H1 (cell line): ENCODE measurements around the gene FAM83F. TPM values are rescaled to one million over a fixed set of nuclear protein-coding genes. Genes with fewer than 3 reads are reported as not detected.

ENCODE experiments used
- CREB1 ChIP-seq: IDR thresholded peaks from 2 replicates; pipeline ENCODE4 v1.6.1; 2012; ENCODE audit warnings: inconsistent platforms
- CTCF ChIP-seq, 3 experiments: IDR thresholded peaks; 1 replicate in 2 of 3; 2 replicates in 1 of 3; pipeline versions ENCODE4 v1.5.1 to v1.6.1; 2011; ENCODE audit warnings: low read length in 3 of 3, mild to moderate bottlenecking in 3 of 3, inconsistent platforms in 2 of 3, low read depth in 1 of 3, moderate library complexity in 1 of 3; ENCODE audit not compliant: insufficient read depth in 1 of 3; ENCODE audit errors: control extremely low read depth in 1 of 3
- EZH2 ChIP-seq: fragments of 200-600 bp; sonication (generic); IDR thresholded peaks from 2 replicates; pipeline ENCODE4 v1.7.1; 2012; ENCODE audit warnings: low read depth, mild to moderate bottlenecking, moderate library complexity, low read length, inconsistent platforms; ENCODE audit not compliant: severe bottlenecking
- JUND ChIP-seq: IDR thresholded peaks from 2 replicates; pipeline ENCODE4 v1.6.1; 2011; ENCODE audit warnings: mild to moderate bottlenecking, improper control_type of control experiment, low read length
- POLR2A ChIP-seq, 2 experiments: IDR thresholded peaks; 1 replicate in 1 of 2; 2 replicates in 1 of 2; pipeline ENCODE4 v1.6.1; 2011; ENCODE audit warnings: low read depth in 2 of 2, low read length in 2 of 2, mild to moderate bottlenecking in 2 of 2; ENCODE audit errors: control extremely low read depth in 1 of 2
- SP4 ChIP-seq: IDR thresholded peaks from 2 replicates; pipeline ENCODE4 v1.6.1; 2012; ENCODE audit warnings: low read length, inconsistent platforms
- polyA plus RNA-seq, 7 experiments: library from polyadenylated mRNA; depleted of rRNA in 3 of 7; stranded (reverse) in 5 of 7; unstranded in 2 of 7; fragments of >200 nt in 5 of 7; fragments of 200-250 nt in 2 of 7; gene quantifications; 1 replicate in 5 of 7; 2 replicates in 1 of 7; 4 replicates in 1 of 7; pipeline versions ENCODE4 v1.2.1 to v1.2.3, GENCODE V29; 2011 to 2013; ENCODE audit warnings: missing spikeins in 2 of 7, mixed read lengths in 2 of 7
- total RNA-seq: library from RNA; stranded (reverse); fragmentation: NEBNext Ultra II Directional; extraction: Animal tissue kit (Norgen Biotek cat#: 25700); gene quantifications from 2 replicates; pipeline ENCODE4 v1.2.1, GENCODE V29; 2021
- TF ChIP-seq, protein P1 (sequence below): fragments of 300-600 bp; sonication (generic); IDR thresholded peaks from 2 replicates; pipeline ENCODE4 v1.7.1; 2012; ENCODE audit warnings: low read length, moderate library complexity, mild to moderate bottlenecking, inconsistent platforms; ENCODE audit not compliant: insufficient replicate concordance

The FAM83F gene
- total and polyA plus RNA-seq, 2 of the 8 experiments (the other 6 are each of a cell fraction or from before 2014, with no cell fraction given), result 8.6 to 18.9 TPM

- TF ChIP-seq, protein P1, sequence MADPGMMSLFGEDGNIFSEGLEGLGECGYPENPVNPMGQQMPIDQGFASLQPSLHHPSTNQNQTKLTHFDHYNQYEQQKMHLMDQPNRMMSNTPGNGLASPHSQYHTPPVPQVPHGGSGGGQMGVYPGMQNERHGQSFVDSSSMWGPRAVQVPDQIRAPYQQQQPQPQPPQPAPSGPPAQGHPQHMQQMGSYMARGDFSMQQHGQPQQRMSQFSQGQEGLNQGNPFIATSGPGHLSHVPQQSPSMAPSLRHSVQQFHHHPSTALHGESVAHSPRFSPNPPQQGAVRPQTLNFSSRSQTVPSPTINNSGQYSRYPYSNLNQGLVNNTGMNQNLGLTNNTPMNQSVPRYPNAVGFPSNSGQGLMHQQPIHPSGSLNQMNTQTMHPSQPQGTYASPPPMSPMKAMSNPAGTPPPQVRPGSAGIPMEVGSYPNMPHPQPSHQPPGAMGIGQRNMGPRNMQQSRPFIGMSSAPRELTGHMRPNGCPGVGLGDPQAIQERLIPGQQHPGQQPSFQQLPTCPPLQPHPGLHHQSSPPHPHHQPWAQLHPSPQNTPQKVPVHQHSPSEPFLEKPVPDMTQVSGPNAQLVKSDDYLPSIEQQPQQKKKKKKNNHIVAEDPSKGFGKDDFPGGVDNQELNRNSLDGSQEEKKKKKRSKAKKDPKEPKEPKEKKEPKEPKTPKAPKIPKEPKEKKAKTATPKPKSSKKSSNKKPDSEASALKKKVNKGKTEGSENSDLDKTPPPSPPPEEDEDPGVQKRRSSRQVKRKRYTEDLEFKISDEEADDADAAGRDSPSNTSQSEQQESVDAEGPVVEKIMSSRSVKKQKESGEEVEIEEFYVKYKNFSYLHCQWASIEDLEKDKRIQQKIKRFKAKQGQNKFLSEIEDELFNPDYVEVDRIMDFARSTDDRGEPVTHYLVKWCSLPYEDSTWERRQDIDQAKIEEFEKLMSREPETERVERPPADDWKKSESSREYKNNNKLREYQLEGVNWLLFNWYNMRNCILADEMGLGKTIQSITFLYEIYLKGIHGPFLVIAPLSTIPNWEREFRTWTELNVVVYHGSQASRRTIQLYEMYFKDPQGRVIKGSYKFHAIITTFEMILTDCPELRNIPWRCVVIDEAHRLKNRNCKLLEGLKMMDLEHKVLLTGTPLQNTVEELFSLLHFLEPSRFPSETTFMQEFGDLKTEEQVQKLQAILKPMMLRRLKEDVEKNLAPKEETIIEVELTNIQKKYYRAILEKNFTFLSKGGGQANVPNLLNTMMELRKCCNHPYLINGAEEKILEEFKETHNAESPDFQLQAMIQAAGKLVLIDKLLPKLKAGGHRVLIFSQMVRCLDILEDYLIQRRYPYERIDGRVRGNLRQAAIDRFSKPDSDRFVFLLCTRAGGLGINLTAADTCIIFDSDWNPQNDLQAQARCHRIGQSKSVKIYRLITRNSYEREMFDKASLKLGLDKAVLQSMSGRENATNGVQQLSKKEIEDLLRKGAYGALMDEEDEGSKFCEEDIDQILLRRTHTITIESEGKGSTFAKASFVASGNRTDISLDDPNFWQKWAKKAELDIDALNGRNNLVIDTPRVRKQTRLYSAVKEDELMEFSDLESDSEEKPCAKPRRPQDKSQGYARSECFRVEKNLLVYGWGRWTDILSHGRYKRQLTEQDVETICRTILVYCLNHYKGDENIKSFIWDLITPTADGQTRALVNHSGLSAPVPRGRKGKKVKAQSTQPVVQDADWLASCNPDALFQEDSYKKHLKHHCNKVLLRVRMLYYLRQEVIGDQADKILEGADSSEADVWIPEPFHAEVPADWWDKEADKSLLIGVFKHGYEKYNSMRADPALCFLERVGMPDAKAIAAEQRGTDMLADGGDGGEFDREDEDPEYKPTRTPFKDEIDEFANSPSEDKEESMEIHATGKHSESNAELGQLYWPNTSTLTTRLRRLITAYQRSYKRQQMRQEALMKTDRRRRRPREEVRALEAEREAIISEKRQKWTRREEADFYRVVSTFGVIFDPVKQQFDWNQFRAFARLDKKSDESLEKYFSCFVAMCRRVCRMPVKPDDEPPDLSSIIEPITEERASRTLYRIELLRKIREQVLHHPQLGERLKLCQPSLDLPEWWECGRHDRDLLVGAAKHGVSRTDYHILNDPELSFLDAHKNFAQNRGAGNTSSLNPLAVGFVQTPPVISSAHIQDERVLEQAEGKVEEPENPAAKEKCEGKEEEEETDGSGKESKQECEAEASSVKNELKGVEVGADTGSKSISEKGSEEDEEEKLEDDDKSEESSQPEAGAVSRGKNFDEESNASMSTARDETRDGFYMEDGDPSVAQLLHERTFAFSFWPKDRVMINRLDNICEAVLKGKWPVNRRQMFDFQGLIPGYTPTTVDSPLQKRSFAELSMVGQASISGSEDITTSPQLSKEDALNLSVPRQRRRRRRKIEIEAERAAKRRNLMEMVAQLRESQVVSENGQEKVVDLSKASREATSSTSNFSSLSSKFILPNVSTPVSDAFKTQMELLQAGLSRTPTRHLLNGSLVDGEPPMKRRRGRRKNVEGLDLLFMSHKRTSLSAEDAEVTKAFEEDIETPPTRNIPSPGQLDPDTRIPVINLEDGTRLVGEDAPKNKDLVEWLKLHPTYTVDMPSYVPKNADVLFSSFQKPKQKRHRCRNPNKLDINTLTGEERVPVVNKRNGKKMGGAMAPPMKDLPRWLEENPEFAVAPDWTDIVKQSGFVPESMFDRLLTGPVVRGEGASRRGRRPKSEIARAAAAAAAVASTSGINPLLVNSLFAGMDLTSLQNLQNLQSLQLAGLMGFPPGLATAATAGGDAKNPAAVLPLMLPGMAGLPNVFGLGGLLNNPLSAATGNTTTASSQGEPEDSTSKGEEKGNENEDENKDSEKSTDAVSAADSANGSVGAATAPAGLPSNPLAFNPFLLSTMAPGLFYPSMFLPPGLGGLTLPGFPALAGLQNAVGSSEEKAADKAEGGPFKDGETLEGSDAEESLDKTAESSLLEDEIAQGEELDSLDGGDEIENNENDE, result no peak
- TF ChIP-seq CTCF (IDR thresholded peaks at IDR 0.05; ENCODE audit: control extremely low read depth in 1 of 3, insufficient read depth in 1 of 3, low read depth in 1 of 3, low read length in 3 of 3), result no peak
- TF ChIP-seq CREB1, result no peak
- TF ChIP-seq JUND, result no peak
- no peak for TF ChIP-seq SP4
- no peak for TF ChIP-seq EZH2
- no peak for TF ChIP-seq POLR2A (IDR thresholded peaks at IDR 0.05; ENCODE audit: control extremely low read depth in 1 of 2, low read depth in 2 of 2, low read length in 2 of 2)
Measured at GRCh38 chr22:40018051-40018450, 23.3 kb downstream of the FAM83F start (continued).
